ENCODE measurements around the gene GLP2R. TPM values are rescaled to one million over a fixed set of nuclear protein-coding genes. Genes with fewer than 3 reads are reported as not detected.

Gene GLP2R
- total and polyA plus RNA-seq, 2 of the 13 experiments (the other 11 are each of a cell fraction or from before 2014, with no cell fraction given): 0.65 to 1.4 TPM

DNA sequence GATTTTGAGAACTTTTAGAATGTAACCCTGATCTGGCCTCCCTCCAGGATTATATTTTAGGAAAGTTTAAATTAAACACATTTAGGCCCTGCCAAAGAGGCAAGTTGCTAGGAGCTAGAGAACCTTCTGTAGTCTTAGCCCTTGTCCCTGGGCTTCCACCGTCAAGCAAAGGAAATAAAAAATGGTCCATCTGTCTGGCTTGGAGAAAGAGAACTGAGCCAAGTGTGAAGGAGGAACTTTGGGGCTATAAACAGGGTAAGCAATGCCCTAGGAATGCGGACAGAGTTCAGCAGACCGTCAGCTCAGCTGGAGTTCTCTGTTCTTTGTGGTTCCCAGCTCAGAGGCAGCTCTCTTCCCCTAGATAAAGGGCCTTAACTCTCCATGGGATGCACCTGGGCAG is 49.7 kb downstream of the GLP2R start:
- ChIA-PET CTCF (ENCODE audit: low intra/inter-chr PET ratio, low total read pairs) (no interaction called here), POLR2A (no interaction called here)
- no peak for DNase-seq (ENCODE audit: low spot score)
- no peaks in the 10 kb centered on the region for H3K4me1 ChIP-seq (ENCODE audit: insufficient read depth, low read length)
- in situ Hi-C loops (cut with HindIII; ENCODE audit: extremely low pct_ligation_motif_present, low pct_unique_long_range_greater_than_20kb): no loop called here
- no peak overlapping the region for H3K4me3 ChIP-seq (replicated peaks in 1 of 3; ENCODE audit: insufficient read depth in 1 of 3, low read depth in 2 of 3, low read length in 3 of 3)
- no peaks in the 10 kb centered on the region for H4K20me1 ChIP-seq (ENCODE audit: insufficient read depth, low read length)
- 5% methylated on average over 3 of the region's 3 CpGs for WGBS (ENCODE audit: low lambda C conversion rate)
- no peak for FAIRE-seq
- intact Hi-C loops (cut with micrococcal nuclease; ENCODE audit: unreplicated experiment): no loop called here
- H3K27me3 ChIP-seq (ENCODE audit: control insufficient read depth in 1 of 2, insufficient read depth in 2 of 2, low read length in 2 of 2): peaks cover 1 to 35% of the 10 kb centered on the region in 2 experiments; a peak in 3 of 5 replicates
- H3K9ac ChIP-seq (ENCODE audit: insufficient read depth, low read depth, low read length): no peak overlapping the region
- no peak for ATAC-seq
- BruUV-seq (replicated peaks): no TSS peak
- H2AFZ ChIP-seq (ENCODE audit: low read length): no peak overlapping the region
- no peak for TF ChIP-seq ZNF282 (IDR thresholded peaks at IDR 0.05; ENCODE audit: partially characterized antibody)
- no peak overlapping the region for H3K27ac ChIP-seq (ENCODE audit: extremely low read length, insufficient read depth, low read length)
- no peaks in the 10 kb centered on the region for H3K79me2 ChIP-seq (ENCODE audit: insufficient read depth, low read length)
- H3K9me3 ChIP-seq (ENCODE audit: low read length): no peaks in the 10 kb centered on the region
- H3K36me3 ChIP-seq (replicated peaks in 1 of 2; ENCODE audit: control insufficient read depth in 1 of 2, insufficient read depth in 2 of 2, low read length in 2 of 2): no peaks in the 10 kb centered on the region
- H3K4me2 ChIP-seq (ENCODE audit: low read depth, low read length): no peak overlapping the region

DNA sequence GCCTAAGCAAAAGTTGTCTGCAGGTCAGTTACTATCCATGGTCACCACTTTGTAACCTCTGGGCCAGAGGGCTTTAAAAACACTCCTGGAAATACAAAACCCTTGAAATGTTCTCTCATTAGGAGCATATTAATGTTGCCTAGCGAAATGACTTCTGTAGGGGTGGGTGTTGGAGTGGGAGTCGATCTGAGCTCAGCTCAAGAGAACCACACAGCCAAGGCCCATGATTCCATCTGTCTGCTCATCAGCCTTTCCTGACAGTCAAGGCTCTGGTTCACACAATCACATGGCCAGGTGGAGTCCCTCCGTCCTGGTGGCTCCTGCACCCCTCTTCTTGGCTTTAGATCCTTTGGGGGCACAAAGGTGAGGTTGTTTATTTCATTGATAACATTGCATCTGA is 52.6 kb downstream of the GLP2R start:
- POLR2A ChIA-PET: no interaction called here
- Histone ChIP-seq H3K9ac (ENCODE audit: insufficient read depth, low read depth, low read length) (no peak overlapping the region), H4K20me1 (ENCODE audit: insufficient read depth, low read length) (no peaks in the 10 kb centered on the region), H3K4me3 (replicated peaks in 1 of 3; ENCODE audit: insufficient read depth in 1 of 3, low read depth in 2 of 3, low read length in 3 of 3) (no peak overlapping the region), H3K4me1 (ENCODE audit: insufficient read depth, low read length) (no peaks in the 10 kb centered on the region), H2AFZ (ENCODE audit: low read length) (no peak overlapping the region), H3K27ac (ENCODE audit: extremely low read length, insufficient read depth, low read length) (no peak overlapping the region), H3K36me3 (replicated peaks in 1 of 2; ENCODE audit: control insufficient read depth in 1 of 2, insufficient read depth in 2 of 2, low read length in 2 of 2) (no peaks in the 10 kb centered on the region), H3K9me3 (ENCODE audit: low read length) (peaks cover 14% of the 10 kb centered on the region), H3K79me2 (ENCODE audit: insufficient read depth, low read length) (no peaks in the 10 kb centered on the region), H3K27me3 (ENCODE audit: control insufficient read depth in 1 of 2, insufficient read depth in 2 of 2, low read length in 2 of 2) (peaks cover 1 to 30% of the 10 kb centered on the region in 2 experiments; a peak in 4 of 5 replicates), H3K4me2 (ENCODE audit: low read depth, low read length) (no peak overlapping the region)
- no peak for FAIRE-seq
- intact Hi-C loops (cut with micrococcal nuclease; ENCODE audit: unreplicated experiment): no loop called here
- 0% methylated on average over 2 of the region's 3 CpGs for WGBS (ENCODE audit: low lambda C conversion rate)
- CTCF ChIA-PET (ENCODE audit: low intra/inter-chr PET ratio, low total read pairs): no interaction called here
- no TSS peak for BruUV-seq (replicated peaks)
- in situ Hi-C loops (cut with HindIII; ENCODE audit: extremely low pct_ligation_motif_present, low pct_unique_long_range_greater_than_20kb): no loop called here
- no peak for DNase-seq (ENCODE audit: low spot score)
- TF ChIP-seq ZNF101 (CRISPR knock-in tag; IDR thresholded peaks at IDR 0.05; ENCODE audit: borderline replicate concordance, low read depth) (no peak), PAF1 (CRISPR knock-in tag; IDR thresholded peaks at IDR 0.05) (no peak), ZNF121 (CRISPR knock-in tag; IDR thresholded peaks at IDR 0.05) (no peak), MEIS2 (CRISPR knock-in tag; IDR thresholded peaks at IDR 0.05) (no peak), ZSCAN29 (CRISPR knock-in tag; conservative IDR thresholded peaks at IDR 0.05) (no peak)
- TF ChIP-seq, protein P1, sequence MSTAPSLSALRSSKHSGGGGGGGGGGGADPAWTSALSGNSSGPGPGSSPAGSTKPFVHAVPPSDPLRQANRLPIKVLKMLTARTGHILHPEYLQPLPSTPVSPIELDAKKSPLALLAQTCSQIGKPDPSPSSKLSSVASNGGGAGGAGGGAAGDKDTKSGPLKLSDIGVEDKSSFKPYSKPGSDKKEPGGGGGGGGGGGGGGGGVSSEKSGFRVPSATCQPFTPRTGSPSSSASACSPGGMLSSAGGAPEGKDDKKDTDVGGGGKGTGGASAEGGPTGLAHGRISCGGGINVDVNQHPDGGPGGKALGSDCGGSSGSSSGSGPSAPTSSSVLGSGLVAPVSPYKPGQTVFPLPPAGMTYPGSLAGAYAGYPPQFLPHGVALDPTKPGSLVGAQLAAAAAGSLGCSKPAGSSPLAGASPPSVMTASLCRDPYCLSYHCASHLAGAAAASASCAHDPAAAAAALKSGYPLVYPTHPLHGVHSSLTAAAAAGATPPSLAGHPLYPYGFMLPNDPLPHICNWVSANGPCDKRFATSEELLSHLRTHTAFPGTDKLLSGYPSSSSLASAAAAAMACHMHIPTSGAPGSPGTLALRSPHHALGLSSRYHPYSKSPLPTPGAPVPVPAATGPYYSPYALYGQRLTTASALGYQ (CRISPR knock-in tag; IDR thresholded peaks at IDR 0.05): no peak
- TF ChIP-seq, protein P2, sequence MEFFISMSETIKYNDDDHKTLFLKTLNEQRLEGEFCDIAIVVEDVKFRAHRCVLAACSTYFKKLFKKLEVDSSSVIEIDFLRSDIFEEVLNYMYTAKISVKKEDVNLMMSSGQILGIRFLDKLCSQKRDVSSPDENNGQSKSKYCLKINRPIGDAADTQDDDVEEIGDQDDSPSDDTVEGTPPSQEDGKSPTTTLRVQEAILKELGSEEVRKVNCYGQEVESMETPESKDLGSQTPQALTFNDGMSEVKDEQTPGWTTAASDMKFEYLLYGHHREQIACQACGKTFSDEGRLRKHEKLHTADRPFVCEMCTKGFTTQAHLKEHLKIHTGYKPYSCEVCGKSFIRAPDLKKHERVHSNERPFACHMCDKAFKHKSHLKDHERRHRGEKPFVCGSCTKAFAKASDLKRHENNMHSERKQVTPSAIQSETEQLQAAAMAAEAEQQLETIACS (CRISPR knock-in tag; IDR thresholded peaks at IDR 0.05): no peak
- TF ChIP-seq, protein P3, sequence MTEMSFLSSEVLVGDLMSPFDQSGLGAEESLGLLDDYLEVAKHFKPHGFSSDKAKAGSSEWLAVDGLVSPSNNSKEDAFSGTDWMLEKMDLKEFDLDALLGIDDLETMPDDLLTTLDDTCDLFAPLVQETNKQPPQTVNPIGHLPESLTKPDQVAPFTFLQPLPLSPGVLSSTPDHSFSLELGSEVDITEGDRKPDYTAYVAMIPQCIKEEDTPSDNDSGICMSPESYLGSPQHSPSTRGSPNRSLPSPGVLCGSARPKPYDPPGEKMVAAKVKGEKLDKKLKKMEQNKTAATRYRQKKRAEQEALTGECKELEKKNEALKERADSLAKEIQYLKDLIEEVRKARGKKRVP (CRISPR knock-in tag; IDR thresholded peaks at IDR 0.05): no peak
- no peak for ATAC-seq
